HG03108 (cell line): ENCODE measurements around the gene CSNK1G2.

Experiments used
- ATAC-seq: cut with Tn5 transposase; IDR thresholded peaks from one replicate; pipeline ENCODE4 v1.9.1; 2021; ENCODE audit warnings: moderate library complexity; ENCODE audit not compliant: unreplicated experiment

CSNK1G2 gene

DNA sequence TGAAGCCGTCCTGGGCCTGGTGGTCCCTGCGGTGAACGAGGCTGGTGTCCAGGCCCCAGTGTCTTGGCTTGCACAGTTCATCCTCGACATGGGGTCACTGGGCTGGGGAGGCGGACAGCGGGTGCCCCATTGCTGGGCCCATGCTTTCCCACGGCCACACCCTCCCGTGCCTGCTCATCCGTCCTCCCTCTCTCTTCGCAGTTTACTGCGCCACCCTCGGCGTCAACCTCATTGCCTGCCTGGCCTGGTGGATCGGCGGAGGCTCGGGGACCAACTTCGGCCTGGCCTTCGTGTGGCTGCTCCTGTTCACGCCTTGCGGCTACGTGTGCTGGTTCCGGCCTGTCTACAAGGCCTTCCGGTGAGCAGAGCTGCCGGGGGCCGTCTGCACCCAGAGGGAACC is 23.0 kb upstream of the CSNK1G2 start:
- ATAC-seq = no peak

DNA sequence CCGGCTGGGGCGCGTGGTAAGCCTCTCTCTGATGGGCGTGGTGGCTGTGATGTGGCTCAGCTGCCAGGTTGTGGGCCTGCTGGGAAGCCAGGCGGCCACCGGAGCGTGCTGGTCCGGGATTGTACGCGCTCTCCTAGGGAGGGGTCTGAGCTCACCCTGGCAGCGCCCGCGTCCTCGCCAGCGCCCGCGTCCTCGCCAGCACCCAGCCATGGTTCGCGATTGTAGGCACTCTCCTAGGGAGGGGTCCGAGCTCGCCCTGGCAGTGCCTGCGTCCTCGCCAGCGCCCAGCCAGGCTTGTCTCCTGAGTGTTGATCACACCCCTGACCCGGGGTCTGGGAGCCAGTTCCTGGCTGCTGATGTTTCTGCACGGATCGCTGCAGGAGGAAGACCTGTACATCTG is 22.0 kb upstream of the CSNK1G2 start:
- ATAC-seq = no peak

DNA sequence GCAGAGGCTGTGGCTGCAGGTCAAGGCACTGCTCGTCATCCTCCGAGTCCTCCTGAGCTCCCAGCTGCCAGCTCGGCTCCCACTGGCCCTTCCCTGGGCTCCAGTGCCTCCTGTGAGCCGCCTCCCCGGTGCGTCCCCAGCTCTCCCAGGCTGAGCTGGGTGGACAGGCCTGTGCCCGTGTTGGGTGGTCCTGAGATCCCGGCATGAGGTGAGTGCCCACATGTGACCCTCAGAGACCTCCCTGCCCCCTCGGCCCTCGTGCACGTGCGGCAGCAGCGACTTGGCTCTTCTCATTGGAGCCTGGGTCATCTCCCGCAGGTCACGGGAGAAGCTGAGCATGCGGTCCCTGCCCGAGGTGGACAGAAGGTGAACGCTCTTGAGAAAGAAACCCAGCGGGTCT is 20.3 kb upstream of the CSNK1G2 start:
- ATAC-seq = no peak

DNA sequence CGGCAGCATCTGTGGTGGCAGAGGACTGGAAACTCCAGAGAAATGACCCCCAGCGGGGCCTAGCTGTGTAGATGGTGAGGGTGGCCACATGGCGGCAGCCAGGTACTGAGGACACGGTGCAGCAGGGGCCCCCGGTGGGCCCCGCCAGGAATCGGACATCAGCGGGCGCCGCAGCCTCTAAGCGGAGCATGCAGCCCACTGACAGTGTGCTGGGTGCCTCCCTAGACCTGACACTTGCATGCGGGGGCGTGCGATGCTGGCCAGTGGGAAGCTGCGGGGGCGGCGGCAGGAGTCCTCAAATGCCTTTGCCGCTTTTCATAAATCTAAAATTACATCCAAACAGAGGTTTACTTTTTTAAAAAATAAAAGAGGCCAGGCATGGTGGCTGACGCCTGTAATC is 19.6 kb upstream of the CSNK1G2 start:
- no peak for ATAC-seq

DNA sequence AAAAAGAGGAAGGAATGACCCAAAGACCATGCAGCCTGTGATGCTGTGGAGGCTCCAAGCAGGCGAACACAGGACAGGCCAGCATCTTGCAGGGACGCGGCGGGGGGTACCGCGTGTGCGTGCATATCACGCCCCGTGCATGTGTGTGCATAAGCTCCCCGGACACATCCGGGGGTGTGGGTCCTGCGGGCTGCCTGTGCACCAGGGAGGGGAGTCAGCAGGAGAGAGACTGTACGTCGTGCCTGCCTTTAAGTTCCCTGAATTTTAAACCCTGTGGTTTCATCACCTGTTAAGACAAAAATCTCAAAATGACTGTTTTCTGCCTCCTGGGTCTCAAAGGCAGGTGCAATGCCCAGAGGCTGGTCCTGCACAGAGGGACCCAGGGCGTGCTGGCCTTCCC is 19.1 kb upstream of the CSNK1G2 start:
- ATAC-seq = no peak

DNA sequence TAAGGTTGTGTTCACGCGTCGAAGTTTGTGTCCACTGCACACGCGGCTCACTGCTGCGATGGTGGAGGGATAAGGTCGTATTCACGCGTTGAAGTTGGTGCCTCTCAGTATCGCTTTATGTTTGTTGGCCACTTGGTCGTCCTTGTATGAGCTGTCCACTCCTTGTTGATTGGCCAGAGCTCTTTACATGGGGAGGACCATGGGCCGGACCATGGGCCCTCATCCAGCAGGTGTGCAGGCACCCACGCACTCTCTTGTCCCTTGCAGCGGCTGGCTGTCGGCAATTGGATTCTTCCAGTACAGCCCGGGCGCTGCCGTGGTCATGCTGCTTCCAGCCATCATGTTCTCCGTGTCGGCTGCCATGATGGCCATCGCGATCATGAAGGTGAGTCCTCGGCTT is 18.2 kb upstream of the CSNK1G2 start:
- no peak for ATAC-seq

DNA sequence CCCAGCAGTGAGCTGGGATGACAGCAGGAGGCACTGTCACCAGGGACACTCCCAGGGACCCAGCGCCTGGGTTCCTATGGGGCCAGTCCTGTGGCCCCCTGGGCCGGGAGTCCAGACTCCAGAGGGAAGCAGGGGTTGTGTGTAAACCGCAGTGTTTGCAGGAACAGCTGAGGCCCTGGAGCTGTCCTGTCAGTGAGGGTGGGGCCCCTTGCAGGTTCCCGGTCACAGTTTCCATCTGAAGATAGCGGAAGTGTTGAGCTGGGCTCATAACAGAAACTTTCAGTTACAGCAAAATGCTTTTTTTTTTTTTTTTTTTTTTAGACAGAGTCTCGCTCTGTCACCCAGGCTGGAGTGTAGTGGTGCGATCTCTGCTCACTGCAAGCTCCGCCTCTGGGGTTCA is 17.7 kb upstream of the CSNK1G2 start:
- no peak for ATAC-seq

DNA sequence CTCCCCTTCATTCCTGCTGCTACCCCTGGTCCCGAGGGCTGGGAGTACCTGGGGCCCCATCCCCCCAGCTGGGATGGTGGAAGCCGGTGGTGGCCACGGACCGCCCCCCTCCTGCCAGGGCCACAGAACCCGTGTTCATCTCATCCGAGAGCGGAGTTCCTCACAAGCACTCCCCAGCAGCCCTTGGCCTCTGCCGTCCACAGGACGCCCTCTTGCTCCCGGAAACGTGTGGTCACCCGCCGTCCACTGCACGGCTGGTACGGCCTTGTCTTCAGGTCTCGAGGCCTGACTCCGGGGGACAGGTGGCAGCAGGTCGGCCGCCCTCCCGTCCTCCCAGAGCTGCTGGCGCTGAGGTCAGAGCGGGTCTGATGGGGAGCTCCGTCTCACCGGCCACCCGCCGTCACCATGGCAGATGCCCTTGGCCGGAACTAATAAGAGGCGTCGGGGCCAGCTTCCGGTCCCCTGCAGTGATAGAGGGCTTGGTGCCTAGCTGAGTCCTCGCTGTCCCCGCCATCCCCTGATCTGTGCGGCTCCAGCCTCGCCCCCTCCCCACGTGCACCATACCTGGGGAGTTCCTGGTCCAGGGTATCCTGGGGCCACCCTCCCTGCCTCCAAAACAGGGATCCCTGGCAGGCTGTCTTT is 16.5 kb upstream of the CSNK1G2 start:
- ATAC-seq = no peak

DNA sequence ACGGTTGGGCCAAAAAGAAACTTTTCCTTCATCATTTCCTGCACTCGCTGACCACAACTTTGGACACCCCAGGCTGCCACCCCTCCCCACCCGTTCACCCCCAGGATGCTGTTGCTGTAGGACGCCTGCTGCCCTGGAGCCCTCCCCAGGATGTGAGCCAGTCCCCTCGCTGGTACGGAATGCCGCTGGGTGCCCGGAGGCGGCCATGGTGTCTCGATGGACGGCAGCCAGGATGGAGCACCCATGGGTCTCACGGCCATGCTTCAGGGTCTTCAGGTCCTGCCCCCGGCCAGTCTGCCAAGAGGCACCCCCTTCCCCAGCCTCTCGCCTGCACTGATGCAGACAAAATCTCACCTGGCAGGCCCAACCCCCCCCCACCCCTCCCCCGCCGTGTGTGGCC is 15.4 kb upstream of the CSNK1G2 start:
- ATAC-seq = no peak

DNA sequence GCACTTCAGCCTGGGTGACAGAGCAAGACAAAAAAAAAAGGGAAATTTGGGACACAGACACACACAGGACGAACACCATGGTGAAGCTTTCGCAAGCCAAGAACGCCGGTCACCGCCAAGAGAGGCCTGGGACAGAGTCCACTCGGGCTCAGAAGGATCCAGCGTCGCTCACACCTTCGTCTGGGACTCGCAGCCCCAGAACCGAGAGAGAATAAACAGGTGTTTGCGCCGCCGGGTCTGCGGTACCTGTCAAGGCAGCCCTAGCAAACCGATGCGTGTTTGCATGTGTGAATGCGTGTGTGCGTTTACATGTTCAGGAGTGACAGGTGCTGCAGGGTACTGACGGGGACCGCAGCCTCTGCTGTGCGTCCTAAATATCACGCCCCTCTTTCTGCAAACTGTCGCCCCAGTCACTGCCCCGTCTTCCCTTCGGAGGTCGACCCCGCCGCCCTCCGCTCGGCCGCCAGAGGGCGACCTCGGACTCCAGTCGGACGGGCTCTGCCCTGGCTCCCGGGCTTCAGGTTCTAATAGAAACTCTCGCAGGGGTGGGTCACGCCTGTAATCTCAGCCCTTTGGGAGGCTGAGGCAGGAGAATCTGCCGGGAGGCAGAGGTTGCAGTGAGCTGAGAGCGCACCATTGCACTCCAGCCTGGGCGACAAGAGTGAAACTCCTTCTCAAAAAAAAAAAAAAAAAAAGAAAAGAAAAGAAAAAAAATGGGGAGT is 11.8 kb upstream of the CSNK1G2 start:
- ATAC-seq = peak; percentile 64

DNA sequence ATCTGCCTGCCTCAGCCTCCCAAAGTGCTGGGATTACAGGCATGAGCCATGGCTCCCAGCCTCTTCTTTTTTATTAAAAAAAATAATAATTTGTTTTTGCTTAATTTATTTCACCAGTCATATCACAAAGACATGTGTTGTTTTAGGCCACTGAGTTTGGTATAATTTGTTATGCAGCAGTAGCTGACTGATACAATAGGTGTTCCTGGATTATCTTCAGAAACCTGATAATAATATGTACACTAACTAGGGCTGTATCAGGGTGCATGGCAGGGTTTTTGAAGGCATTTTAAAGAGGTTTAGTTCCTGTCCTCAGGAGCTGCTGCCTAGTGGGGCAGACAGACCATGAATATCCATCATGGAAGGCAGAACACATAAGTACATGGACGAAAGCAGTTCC is 9.5 kb upstream of the CSNK1G2 start:
- ATAC-seq = no peak

DNA sequence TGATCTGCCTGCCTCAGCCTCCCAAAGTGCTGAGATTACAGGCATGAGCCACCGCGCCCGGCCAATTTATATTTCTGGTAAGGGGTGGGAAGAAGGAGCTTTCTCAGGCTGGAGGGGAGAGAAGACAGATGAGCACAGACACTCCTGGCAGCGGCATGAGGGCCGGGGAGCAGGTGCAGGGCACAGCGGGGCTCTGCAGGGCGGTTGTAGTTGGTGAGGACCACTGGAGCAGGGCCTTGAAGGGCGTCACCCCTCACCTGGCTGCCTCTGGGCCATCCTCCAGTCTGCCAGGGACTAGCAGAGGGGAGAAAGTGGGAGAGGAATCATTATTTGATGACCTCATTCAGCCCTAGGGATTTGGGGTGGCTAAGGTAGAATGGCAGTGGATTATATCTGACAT is 8.6 kb upstream of the CSNK1G2 start:
- ATAC-seq = no peak

DNA sequence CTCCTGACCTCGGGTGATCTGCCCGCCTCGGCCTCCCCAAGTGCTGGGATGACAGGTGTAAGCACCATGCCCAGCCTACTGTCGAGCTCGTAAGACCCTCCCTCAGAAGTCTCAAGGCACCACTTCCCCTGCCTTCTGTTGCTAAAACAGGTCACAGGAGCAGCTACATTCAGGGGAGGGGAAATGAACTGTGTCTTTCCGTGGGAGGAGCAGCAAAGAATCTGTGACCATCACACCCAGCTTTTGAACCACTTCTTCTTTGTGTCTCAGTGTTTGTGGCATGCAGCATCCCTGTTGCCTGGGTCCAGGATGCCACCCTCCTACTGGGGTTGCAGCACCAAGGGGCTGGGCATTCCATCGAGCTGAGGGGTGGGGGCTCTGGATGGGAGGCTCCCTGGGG is 7.7 kb upstream of the CSNK1G2 start:
- ATAC-seq = no peak

DNA sequence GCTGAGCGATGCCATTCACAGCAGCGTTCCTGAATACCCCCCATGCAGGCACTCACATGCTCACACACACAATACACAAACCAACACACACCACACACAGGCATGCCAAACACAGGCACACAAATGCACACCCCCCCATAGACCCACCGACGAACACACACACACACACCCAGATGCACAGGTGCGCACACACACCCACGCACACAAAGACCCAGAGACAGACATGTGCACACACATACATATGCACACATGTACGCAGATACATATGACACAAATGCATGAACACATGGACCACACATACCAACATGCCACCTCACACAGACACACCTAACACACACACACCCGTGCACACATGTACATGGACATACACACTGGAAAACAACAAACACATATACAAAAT is 7.0 kb upstream of the CSNK1G2 start:
- no peak for ATAC-seq

DNA sequence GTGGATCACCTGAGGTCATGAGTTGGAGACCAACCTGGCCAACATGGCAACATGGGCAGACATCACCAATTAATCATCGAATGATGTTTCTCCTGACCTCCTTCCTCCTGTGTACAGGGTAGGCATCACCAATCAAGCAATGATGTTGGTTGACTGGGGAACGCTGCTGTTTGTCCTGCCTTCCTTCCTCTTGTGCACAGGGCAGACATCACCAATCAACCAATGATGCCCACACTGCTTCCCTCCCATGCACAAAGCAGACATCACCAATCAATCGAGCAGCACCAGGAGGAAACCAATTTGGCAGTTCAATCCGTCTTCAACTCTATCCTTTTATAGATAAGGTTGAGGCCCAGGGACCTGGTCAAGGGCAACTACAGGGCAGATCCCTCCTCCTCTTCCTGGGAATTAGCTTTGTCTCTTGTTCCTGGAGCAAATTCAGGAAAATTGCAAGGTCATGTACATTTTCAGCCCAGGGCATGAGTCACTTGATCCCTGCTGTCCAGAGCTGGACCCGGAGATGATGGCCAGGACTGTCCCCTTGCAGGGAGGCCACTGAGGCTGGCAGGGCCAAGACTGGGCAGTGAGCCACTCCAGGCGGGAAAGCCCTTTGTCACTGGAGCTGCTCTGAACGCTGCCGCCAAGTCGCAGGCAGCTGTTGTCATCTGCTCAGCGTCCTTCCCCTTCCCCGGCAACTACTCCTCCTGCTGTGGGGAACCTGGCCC is 5.3 kb upstream of the CSNK1G2 start:
- ATAC-seq = no peak

DNA sequence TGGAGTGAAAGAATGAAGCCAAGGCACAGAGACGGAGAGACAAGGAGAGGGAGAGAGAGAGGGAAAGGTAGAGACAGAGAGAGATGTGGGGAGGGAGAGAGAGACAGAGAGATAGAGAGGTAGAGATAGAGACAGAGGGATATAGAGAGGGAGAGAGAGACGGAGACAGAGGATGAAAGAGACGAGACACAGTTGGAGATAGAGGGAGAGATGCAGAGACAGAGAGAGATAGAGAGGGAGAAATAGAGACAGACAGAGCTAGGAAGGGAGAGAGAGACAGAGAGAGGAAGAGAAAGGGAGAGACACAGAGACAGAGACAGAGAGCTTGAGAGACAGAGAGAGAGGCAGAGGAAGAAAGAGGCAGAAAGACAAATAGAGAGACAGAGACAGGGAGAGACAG is 4.5 kb upstream of the CSNK1G2 start:
- no peak for ATAC-seq

DNA sequence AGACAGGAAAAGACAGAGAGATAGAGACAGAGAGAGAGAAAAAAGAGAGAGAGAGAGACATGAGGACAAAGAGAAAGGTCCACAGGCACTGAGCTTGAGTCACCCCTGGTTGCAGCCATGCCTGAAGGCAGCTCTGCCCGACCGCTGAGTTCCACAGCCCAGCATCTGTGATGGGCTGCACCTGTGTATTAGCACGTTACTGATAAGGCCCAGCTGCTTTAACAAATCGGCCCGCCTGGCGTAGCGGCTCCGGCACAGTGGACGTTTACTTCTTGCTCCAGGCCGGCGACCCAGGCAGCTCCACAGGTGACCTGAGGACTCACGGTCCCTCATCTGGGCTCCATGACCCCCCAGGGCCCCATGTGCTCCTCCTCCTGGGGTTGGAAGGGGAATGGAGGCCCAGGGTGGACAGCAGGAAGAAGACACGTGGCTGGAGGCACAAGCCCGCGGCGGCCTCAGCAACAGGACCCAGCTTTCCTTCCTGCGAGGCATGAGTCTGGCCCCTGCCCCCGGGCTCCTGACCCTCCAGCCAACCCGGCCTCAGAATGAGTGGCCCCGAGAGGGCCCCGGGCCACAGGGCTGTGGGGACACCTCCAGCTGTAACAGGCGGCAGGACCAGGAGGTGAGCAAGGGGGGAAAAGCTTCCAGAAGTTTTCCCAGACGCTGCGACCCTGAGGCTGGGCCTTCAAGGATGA is 3.9 kb upstream of the CSNK1G2 start:
- ATAC-seq = no peak

DNA sequence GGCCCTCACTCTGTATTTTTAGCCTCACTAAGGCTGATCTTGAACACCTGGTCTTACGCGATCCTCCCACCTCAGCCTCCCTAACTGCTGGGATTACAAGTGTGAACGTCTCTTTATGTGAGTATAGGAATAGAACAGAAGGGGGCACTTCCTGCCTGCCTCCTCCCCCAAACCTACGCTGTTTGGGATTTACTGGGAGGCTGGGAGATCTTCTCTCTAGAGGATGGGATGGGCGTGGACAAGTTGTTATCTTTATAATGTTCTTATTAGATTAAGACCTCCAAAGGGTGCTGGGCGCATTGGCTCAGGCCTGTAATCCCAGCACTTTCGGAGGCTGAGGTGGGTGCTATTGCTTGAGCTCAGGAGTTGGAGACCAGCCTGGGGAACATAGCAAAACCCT is 2.9 kb upstream of the CSNK1G2 start:
- ATAC-seq = no peak

DNA sequence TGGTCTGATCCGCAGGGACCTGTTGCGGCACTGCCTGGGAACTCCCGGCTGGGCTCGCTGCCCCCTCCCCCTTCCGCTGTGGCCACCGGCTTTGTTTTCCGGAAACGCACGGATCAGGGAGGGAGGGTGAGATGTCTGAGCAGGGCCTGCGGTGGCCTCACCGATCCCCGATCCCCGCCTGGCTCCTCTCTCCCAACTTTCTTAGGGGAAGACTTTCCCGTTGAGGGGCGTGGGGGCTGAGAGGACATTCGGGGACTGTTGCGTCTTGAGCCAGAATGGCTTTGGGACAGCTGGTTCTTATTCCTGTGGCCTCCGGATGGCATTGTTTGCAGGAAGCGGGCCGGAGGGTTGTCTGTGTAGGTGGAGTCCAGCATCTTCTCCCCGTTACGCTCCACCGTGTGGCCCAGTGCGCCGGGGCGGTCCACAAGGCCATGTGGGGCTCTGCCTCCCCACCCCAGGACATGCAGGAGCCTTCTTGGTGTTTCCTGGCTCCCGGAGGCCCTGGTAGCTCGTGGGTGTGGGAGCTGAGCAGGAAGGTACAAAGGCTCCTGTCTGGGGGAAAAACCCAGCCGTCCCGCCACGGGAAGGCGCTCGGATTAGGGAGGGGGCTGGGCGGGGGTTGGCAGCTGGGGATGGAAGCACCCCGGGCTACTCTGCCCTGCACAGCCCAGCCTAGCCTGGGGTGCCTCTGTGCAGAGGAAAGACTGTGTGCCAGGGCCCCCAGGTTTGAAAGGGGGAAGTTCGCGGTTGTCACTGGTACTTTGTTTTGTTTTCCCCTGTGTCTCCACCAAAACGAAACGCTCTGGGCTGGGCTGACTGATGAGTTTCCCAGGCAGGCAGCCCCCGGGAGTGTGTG is 1.3 kb downstream of the CSNK1G2 start:
- no peak for ATAC-seq

DNA sequence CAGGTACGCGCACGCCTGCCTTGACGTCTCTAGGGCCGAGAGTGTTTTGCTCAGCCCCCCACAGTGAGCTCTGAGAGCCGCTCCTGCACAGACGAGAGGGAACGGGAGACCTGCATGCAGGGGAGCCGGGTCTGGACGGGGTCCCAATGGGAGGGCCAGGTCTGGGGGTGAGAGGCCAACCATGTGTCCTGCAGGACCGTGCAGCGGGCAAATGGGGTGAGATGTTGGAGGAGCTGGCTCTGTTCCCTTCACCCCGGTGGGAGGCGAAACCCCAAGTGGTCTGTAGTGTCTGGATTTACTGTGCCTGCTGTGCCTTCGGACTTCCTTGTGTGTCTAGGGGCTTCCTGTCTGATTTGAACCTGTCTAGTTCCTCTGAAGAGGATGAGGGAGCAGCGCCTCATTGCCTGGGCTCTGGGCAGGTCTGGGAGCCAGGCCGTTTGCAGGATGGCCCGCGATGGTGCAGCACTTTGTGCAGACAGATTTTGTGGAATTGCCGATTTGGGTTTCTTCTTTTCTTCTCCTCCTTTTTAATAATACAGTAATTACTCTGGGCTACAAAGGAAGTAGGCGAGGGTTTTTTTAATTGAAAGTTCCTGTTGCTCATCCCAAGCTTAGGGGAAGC is 2.1 kb downstream of the CSNK1G2 start:
- no peak for ATAC-seq
